GM08714 (cell line): ENCODE data around the gene IRF1.

Experiments used
- H3K4me3 ChIP-seq: fragments of 200-500 bp; sonication (Bioruptor generic); 2 replicates; pipeline ENCODE4 v1.5.1; 2014; ENCODE audit warnings: mild to moderate bottlenecking, low read length, inconsistent platforms
- ZNF274 ChIP-seq: IDR thresholded peaks from 2 replicates; pipeline ENCODE4 v1.6.1; 2012; ENCODE audit warnings: mild to moderate bottlenecking, low read depth, low read length

The IRF1 gene

GRCh38 chr5:132506094-132506692 lies 15.6 kb upstream of the IRF1 start:
- TF ChIP-seq ZNF274: no peak
- H3K4me3 ChIP-seq: no peak overlapping the region

GRCh38 chr5:132505641-132506040 lies 15.1 kb upstream of the IRF1 start:
- no peak overlapping the region for H3K4me3 ChIP-seq
- no peak for TF ChIP-seq ZNF274

DNA sequence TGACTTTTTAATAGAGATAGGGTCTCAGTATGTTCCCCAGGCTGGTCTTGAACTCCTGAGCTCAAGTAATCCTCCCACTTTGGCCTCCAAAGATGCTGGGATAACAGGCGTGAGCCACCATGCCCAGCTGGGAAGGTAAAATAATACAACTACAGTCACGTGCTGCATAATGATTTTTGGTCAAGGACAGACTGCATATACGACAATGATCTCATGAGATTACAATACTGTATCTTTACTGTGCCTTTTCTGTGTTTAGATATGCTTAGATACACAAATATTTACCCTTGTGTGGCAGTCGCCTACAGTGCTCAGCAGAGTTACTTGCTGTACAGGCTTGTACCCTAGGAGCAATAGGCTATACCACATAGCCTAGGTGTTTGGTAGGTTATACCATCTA lies 14.2 kb upstream of the IRF1 start:
- TF ChIP-seq ZNF274: no peak
- H3K4me3 ChIP-seq: no peak overlapping the region

DNA sequence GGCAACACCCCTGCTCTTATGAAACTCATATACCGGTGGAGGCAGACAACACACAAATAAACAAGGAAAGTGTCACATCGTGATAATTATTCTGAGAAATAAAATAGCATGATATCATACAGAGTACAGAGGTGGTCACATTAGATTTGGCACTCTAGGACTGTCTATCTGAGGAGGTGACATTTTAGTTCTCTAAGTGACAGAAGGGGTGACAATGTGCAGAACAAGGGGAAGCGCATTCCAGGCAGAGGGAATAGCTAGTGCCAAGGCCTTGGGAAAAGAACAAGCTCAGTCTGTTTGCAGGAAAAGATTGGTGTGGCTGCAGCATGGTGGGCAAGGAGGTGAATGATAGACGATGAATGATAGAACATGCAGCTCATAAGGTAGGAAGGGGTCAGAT lies 12.7 kb upstream of the IRF1 start:
- H3K4me3 ChIP-seq: no peak overlapping the region
- TF ChIP-seq ZNF274: no peak

DNA sequence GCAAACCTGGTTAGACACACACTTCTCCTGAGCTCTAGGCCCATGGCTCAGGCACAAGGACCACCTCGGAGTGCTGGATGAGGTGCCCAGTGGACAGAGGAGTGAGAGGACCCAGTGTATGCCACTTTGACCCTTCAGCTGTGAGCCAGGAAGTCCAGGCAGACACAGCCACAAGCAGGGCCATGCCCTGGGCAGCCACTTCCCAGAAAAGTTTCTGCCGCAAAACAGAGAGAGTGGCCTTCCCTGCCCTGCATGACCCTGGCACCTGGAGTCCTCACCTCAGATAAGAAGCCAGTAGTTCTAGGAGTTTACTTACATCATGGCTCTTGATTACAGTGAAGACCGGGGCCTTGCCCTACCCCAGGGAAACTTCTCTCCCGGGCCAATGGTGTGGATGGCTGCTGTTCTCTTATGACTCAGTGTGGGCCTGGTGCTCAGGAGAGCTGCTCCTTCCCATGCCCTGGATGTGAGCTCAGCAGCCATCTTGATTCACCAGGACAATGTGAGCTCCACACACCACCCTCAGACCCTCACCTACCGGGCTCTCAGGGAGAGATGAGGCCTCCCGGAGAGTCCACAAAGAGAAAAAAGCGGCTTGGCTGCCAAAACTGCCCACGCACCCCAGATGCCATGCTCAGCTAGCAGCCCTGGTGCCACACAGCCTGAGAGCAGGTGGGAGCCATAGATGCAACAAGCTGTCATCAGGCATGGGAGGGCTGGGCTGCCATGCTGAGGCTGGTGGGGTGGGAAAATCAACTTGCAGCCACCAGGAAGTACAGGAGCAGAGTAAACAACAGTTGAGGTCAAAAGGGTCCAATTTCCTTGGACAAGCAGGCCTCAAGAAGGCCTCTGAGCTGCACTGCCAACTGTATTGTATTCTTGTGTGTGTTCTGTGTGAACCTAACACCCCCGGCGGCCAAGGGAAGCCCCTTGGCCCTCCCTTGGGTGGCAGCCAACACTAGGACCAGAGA lies 11.7 kb upstream of the IRF1 start:
- TF ChIP-seq ZNF274: no peak
- no peak overlapping the region for H3K4me3 ChIP-seq

DNA sequence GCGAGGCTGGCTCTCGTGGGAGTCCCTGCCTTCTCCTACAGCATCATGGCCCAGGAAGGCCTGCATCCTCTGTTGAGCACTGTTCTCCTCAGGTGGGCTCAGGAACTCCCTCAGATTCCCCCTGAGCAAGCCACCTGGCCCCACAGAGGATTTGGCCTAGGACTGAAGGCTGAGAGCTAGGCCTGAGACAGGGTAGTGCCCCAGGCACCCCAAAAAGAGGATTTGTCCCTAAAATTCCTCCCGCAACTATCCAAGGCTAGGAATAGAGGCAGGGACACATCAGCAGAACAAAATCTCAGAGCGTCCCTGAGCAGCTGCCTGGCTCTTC lies 11.0 kb upstream of the IRF1 start:
- no peak overlapping the region for H3K4me3 ChIP-seq
- TF ChIP-seq ZNF274: no peak

- TF ChIP-seq ZNF274: no peak
- H3K4me3 ChIP-seq: no peak overlapping the region
These were observed 10.5 kb upstream of the IRF1 start for GRCh38 chr5:132500931-132501628.

GRCh38 chr5:132500244-132500930 lies 9.8 kb upstream of the IRF1 start:
- no peak for TF ChIP-seq ZNF274
- no peak overlapping the region for H3K4me3 ChIP-seq

DNA sequence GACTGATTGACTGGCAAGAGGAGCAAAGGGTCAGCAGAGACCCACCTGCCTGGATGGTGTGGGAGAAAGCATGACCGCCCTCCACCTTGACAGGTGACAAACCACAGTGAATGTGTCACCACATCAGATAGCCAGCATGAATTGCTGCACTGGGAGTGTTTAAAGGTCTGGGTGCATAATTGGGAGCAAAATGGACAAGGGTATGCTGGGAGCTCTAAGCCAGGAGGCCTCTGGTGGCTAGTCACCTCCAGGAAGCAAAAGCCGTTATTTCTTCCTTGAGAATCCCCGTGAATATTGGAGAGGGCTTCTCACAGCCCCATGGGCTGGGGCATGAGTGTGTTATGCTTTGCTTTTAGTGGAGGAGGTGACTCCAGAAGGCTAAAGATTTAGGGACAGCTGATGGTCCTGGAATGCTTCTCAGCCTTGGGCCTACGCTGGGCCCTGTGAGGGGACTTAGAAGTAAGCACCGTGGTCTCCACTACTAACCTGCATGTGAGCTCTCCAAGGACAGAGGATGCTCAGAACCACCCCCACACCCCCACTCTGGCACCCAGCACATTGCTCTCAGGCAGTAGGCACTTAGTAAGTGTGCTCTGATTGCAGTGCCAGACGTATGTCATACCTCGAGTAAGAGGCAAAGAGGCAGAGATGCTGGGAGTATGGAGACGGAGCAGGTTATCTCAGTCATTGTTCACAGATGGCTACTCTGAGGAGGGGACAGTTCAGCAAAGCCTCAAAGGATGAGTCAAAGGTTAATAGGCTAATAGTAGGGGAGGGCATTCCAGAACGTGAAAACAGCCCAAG lies 9.1 kb upstream of the IRF1 start:
- TF ChIP-seq ZNF274: no peak

DNA sequence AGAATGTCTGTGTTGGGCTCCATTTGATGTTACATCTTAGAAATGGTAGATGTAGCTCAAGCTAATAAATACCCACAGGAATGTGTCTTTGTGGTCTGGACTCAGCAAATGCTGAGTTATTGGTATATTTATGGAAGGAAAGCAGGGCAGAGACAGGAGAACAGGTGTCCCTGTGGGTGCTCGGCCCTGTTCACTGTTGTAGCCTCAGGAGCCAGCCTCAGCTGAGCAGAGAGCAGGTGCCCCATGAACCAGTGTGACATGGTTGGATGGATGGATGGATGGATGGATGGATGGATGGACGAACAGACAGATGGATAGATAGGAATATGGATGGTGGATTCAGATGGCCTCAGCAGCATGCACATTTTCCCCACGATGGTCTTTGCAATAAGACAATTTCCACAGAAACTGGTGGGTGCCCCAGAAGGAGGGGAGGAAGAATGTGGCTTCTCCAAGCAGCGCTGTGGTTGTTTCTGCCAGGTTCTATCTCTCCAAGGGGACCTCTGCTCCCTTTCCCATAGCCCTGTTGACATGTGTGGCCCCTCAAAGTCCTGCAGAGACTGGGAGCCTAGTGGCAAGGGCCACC lies 8.2 kb upstream of the IRF1 start:
- TF ChIP-seq ZNF274: no peak
- H3K4me3 ChIP-seq: no peak overlapping the region

More for the DNA sequence above, 9.1 kb upstream of the IRF1 start:
- no peak overlapping the region for H3K4me3 ChIP-seq

- TF ChIP-seq ZNF274: no peak
- no peak overlapping the region for H3K4me3 ChIP-seq
These were observed 7.6 kb upstream of the IRF1 start for GRCh38 chr5:132498152-132498551.

GRCh38 chr5:132497488-132497997 lies 7.0 kb upstream of the IRF1 start:
- TF ChIP-seq ZNF274: no peak
- H3K4me3 ChIP-seq: peak overlapping the region; percentile 86; the same call in 1 of the 2 replicates
